Left colon (tissue), 2 donors: Measurements from ENCODE around the gene PIN1. TPM values are rescaled to one million over a fixed set of nuclear protein-coding genes. Genes with fewer than 3 reads are reported as not detected.

ENCODE experiments used
- ATAC-seq: fragments of 200-7000 bp; cut with Tn5 transposase; one replicate; pipeline ENCODE4 v1.9.1; 2020; ENCODE audit warnings: mild to moderate bottlenecking, moderate library complexity
- DNase-seq, 2 donors: peaks; one replicate each; pipeline ENCODE4 v3.0.0-alpha.2; 2020
- intact Hi-C, 2 donors: fragments of 100-400 bp; cut with DNase I in 1 of 2; cut with micrococcal nuclease in 1 of 2; formaldehyde crosslinking; loops; one replicate each; pipeline versions ENCODE4 v1.11.2 to v1.14.0; 2022; cut with DNase I, micrococcal nuclease
- total RNA-seq, 2 donors: library from RNA; stranded (reverse); fragmentation: NEBNext Ultra II Directional; extraction: Animal tissue kit (Norgen Biotek cat#: 25700); gene quantifications; one replicate each; pipeline ENCODE4 v1.2.1, GENCODE V29; 2021
- donor health status: DM: no; HTN: no; CAD: no.
- donor health status: DM: yes; HTN: yes; CAD: no.

PIN1 gene
- total RNA-seq, 2 donors from 2014 or later = 44.3 to 48.2 TPM

GRCh38 chr19:9872618-9873242, 37.6 kb downstream of the PIN1 start:
- intact Hi-C loops = no loop called here
- ATAC-seq (no peak), DNase-seq (no peak)

GRCh38 chr19:9875031-9875627, 40.0 kb downstream of the PIN1 start:
- intact Hi-C loops = no loop called here
- no peak for ATAC-seq
- no peak for DNase-seq

DNA sequence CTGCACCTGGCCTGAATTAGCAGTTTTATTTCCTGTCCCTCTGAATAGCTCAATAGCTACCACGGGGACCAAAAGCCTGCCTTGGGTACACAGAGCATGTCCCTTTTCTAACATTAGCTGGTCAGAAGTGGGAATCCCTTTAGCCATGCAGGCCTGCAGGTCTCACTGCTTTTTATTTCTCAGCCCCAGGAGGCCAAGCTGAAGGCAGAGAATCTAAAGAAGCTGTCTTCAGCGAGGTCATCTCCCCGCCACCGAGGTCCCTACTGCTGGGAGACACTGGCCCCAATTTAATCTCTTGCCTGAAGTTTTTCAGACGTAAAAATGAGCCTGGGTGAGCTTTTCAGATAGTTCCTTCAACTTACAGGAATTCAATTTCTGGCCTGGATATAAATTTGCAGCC, 40.7 kb downstream of the PIN1 start:
- ATAC-seq (no peak), DNase-seq (no peak)
- intact Hi-C loops = no loop called here

GRCh38 chr19:9877780-9878510, 42.8 kb downstream of the PIN1 start:
- intact Hi-C loops = no loop called here
- no peak for ATAC-seq

DNA sequence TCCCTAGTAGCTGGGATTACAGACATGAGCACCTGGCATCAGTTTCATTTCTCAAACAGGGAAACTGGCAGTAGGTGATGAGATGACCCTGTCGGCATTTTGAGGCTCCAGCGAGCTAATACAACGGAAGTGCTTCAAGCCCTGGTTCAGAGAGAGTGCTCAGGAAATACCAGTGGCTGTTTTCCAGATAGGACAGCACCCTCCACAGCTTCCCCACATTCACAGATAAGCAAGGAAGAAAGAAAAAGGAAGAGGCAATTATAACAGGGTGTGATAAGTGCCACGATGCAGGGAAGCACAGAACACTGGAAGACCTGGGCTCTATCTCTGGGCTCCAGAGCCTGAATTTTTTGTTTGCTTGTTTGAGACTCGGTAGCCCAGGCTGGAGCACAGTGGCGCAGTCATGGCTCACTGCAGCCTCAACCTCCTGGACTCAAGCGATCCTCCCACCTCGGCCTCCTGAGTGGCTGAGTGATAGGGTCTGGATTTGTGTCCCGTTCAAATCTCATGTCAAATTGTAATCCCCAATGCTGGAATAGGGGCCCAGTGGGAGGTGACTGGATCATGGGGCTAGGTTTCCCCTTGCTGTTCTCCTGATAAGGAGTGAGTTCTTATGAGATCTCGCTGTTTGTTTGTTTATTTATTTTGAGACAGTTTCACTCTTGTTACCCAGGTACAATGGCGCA, 43.5 kb downstream of the PIN1 start:
- DNase-seq (no peak), ATAC-seq (no peak)
- intact Hi-C loops = no loop called here

More at GRCh38 chr19:9877780-9878510, 42.8 kb downstream of the PIN1 start:
- DNase-seq = no peak

- peak; percentile 97 for ATAC-seq
- intact Hi-C loops = no loop called here
- DNase-seq = peak; percentile 61 to 68
Observed at GRCh38 chr19:9881720-9882119, 46.6 kb downstream of the PIN1 start.

GRCh38 chr19:9883231-9883758, 48.2 kb downstream of the PIN1 start:
- ATAC-seq (no peak), DNase-seq (no peak)
- intact Hi-C loops = no loop called here

DNA sequence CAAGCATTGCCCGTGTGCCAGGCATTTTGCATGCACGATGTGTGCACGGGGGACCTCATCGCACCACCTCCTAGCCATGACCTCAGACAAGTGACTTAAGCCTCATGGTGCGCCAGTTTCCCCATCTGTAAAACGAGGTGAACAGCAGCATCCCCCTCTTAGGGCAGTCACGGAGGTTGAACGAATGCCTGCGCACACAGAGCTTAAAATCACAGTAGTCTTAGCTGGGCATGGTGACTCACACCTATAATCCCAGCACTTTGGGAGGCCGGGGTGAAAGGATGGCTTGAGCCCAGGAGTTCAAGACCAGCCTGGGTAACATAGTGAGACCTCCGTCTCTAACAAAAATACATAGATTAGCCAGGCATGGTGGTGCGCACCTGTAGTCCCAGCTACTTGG, 48.6 kb downstream of the PIN1 start:
- ATAC-seq (no peak), DNase-seq (no peak)
- intact Hi-C loops = no loop called here

DNA sequence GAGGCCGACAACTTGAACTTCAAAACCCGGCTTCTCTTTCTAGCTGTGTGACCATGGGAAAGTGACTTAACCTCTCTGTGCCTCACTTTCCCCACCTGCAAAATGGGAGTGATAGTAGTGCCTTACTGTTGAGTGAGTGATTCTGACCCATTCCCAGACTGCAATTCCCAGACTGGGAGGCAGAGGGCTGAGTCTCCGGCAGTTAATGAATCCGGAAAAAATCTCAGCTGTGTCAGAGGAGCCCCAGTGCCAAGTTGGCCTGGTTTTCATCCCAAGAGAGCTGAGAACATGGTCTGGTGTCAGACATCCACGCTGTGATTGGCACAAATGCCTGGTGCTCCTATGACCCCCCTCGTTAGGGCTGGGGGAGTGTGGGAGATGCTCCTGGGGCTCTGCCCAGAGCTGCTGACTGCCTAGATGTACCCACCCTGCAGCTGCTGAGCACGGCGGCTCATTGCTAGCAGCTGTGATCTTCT, 50.0 kb downstream of the PIN1 start:
- DNase-seq = no peak
- intact Hi-C loops = no loop called here
- ATAC-seq = no peak

DNA sequence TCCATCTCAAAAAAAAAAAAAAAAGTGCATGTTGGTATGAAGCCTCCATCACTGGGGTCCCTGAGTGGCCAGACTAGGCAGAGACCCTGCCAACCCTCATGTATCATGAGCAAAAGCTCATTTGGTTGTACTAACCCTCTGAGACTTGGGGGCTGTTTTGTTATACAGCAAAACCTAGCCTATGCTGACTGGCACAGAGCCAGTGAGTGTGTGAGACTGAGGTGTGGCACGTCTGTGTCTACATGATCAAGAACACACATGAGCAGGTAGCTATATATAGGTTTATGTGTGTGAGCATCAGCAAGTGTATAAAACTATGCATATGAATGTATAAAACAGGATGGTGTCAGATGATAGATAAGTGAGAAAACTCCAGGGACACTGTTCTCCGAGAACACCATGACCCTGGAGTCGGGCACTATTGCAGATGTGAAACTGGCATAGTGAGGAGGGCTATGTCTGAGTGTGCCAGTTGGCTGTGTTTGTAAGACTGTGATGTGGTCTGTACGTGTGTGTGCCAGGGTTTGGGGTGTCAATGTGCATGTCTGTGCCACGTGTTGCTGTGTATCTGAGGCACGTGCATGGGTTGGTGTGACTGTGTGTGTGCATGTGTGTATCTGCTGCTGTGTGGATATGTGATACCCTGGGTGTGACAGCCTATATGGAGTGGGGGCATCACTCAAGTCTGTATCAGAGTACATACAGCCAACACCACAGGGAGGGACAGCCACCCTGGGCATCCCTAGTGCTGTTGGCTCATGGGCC, 56.7 kb downstream of the PIN1 start:
- ATAC-seq (no peak), DNase-seq (no peak)
- intact Hi-C loops = no loop called here

Other genes starting within 250 kb of the PIN1 start
- 10 to 100 TPM; 23.1 to 26.3 TPM for gene ZNF561, start 214.1 kb upstream of the PIN1 start, total RNA-seq
- 10 to 100 TPM; 34.8 to 37.2 TPM for gene ZNF562, start 160.2 kb upstream of the PIN1 start, total RNA-seq
- gene ZNF846, start 66.6 kb upstream of the PIN1 start, total RNA-seq = 10 to 100 TPM; 10.2 to 11.9 TPM
- gene FBXL12, start 16.2 kb upstream of the PIN1 start, total RNA-seq = 10 to 100 TPM; 26.5 to 31.1 TPM
- gene UBL5, start 7.4 kb upstream of the PIN1 start, total RNA-seq = 100 to 1,000 TPM; 280 to 315 TPM
- 1 to 10 TPM; 1.6 to 1.9 TPM for gene OLFM2, start 101.2 kb downstream of the PIN1 start, total RNA-seq
- gene COL5A3, start 175.2 kb downstream of the PIN1 start, total RNA-seq = 1 to 10 TPM; 2.9 to 4.0 TPM
- not detected for gene RDH8, start 178.2 kb downstream of the PIN1 start, total RNA-seq